HTR-8/SVneo (cell line): ENCODE data around the gene COMT.

Source experiments
- DNase-seq: peaks from one replicate; pipeline ENCODE4 v3.0.0; 2011; ENCODE audit warnings: low spot score, mixed read lengths; ENCODE audit not compliant: insufficient read length
- FAIRE-seq: peaks from 2 replicates; lab custom pipeline; 2011; peaks lifted over from hg19 to GRCh38; lab: Jason Lieb, UNC

The COMT gene

GRCh38 chr22:19966908-19967750 is 25.6 kb downstream of the COMT start:
- DNase-seq (no peak), FAIRE-seq (no peak)

DNA sequence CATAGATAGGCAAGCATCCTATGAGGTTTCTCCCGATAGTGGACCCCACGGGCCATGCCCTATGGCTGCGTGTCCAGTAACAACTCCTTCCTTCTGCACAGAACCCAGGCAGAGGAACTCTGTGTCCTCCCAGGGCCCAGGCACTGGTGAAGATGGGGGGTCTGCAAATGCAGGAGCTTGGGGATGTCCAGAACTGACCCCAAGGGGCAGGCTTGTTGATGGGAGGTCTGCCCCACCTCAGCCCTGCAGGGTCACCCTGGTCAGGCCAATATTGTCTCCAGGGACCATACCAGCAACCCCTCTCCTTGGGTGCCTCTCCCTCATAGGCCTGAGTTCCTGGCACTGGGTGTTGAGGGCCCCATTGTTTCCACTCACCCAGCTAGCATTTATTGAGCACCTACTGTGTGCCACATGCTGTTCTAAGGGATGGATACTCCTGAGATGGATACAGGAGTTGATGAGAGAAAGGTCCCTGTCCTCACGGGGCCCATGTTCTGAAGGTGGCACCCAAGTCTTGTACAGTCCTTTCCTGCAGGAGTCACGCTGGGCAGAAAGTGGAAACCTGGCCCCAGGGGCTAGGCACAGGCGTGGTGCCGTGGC is 26.4 kb downstream of the COMT start:
- no peak for FAIRE-seq
- DNase-seq, result no peak

- DNase-seq (no peak), FAIRE-seq (no peak)
These were observed 26.9 kb downstream of the COMT start for GRCh38 chr22:19968450-19968891.

- FAIRE-seq, result no peak
These were observed 27.8 kb downstream of the COMT start for GRCh38 chr22:19969141-19969928.

DNA sequence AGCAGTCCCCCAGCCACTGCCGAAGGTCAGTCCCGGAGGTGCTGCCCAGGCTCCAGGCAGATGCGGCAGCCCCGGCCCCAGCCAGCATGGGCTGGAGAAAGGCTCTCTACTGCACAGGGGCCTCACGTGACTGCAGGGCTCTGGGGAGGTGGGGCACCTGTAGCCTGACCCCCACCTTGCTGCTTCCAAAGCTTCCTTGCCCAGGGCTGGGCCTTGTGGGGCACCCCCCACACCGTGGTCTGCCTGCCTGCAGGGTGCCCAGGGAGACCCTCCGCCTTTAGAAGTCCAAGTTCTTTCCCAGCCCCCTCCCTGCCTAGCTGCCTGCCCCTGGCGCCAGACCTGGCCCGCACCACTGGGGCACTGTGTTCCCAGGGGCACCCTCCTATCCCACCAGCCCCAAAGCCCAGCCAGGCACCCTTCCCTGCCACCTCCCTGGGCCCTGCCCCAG is 28.5 kb downstream of the COMT start:
- FAIRE-seq (no peak), DNase-seq (no peak)

More at GRCh38 chr22:19969141-19969928, 27.8 kb downstream of the COMT start:
- no peak for DNase-seq

- FAIRE-seq, result no peak
- peak; percentile 72 for DNase-seq
These were observed 29.1 kb downstream of the COMT start for GRCh38 chr22:19970479-19971275.

DNA sequence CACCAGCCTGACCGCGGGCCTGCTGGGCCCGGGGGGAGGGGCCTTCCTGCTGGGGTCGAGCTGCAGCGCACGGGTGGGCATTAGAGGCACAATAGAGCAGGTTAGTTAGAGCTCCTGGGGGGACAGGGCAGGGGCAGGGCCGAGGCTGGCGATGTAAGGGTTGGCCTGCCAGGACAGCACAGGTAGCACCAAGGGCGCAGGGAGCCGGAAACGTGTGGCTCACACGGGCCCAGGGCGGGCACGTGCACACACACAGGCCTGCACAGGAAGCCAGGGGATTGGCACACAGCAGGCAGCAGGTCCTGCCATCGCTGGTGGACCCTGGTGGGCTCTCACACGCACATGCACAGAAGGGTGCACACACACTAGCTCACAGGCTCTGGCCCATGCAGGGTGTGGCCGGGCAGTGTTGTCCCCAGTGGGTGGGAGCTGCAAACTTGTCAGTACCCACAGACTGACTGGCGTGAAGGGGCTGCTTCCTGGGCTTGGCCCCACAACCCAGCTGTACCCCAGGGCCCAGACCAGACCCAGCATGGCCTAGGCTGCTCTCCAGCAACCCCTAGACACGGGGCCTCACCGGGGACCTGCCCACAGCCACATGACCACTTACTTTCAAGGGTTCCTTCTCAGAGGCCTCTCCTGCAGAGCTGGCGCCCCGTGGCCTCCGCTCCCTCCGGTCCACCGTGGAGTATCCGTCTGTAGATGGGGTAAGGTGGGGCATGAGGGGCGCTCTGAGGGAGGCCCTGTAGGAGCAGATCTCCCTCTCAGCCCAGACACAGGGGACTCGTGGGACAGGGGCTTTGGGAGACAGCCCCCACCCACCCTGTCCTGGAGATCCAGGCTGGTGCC is 29.9 kb downstream of the COMT start:
- no peak for FAIRE-seq
- no peak for DNase-seq

DNA sequence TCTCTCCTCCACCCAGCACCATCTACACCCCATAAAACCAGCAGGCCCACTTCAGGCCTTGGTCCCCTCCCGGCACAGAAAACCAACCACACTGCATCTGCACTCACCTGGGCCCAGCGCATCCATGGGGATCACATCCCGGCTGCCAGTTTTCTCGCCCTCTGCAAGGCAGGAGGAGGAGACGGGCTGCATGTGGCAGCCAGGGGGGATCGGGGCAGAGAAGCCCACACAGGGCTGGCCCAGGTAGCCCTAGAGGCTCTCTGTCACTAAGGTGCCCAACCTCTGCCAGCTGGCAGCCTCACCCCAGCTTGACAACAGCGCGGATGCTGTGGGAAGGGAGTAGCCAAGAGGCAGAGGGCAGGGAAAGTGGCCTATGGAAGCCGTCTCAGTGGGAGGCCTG is 30.7 kb downstream of the COMT start:
- FAIRE-seq, result no peak
- no peak for DNase-seq

DNA sequence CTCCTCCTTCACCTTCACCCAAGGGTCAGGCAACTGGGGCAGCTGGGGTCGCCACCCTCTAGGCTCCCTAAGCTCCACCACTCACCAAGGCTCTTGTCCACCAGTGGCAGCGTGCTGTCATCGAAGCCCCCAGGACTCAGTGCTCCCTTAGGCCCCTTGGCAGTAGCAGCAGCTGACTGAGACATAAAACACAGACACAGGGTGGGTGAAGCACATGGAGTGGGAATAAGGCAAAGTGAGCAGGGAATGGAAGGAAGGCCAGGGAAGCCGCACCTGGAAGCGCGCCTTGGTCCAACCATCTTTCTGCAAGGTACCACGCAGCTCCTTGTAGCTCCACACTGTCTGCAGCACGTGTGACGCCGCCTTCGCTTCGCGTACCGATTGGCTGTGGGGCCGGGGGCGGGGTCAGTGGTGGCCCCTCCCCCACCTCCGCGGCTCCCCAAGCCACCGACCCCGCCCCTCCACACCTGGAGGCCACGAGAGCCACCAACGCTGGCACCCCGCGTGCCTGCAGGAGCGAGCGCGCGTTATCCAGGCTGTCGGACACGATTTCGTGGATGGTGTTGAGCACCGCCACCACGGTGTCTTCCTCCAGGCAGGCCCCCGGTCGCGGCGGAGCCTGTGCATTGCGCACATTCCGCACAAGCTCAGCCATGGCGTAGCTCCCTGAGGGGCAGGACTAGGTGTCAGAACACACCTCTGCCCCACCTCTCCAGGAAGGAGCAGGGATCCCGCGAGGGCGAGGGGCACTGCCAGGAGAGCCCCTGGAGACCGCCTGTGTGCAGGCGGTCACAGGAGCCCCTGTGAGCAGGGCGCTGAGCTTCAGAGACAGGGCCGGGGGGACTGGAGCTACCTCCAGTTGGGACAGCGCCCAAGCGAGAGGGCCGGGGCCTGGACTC is 31.3 kb downstream of the COMT start:
- no peak for FAIRE-seq

DNA sequence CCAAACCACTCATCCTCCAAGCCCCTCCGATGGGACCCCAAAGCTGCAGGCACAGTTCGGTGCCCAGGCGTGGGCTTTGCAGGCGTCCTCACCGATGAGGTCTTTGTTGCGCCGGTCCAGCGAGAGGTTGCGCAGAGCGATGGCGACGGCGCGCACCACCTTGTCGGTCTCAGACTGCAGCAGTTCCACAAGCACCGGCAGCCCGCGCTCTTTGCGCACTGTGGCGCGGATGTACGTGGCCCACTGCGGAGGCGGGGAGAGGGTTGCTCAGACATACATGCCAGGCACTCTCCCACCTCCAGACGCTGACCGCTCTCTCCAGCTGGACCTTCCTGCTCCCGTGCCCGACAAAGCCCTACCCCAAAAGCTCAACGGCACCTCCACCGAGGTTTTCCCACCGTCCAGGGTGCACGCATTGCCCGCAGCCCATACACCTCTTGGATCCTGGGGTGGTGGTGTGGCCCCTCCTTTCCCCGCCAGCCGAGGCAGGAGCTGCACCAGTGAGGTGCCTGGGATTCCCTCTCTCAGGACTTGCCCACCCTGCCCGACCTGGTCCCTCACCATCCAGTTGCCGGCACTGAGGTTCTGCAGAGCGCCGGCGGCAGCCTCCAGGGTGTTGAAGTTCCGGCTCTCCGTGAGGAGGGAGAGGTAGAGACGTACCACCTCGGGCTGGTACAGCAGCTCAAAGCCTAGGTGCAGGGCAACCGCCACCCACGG is 32.1 kb downstream of the COMT start:
- FAIRE-seq, result no peak

More for the DNA sequence above, 31.3 kb downstream of the COMT start:
- DNase-seq, result no peak

GRCh38 chr22:19974268-19974861 is 32.8 kb downstream of the COMT start:
- DNase-seq (peak; percentile 35), FAIRE-seq (peak; percentile 33)

More for the DNA sequence above, 32.1 kb downstream of the COMT start:
- DNase-seq, result no peak

DNA sequence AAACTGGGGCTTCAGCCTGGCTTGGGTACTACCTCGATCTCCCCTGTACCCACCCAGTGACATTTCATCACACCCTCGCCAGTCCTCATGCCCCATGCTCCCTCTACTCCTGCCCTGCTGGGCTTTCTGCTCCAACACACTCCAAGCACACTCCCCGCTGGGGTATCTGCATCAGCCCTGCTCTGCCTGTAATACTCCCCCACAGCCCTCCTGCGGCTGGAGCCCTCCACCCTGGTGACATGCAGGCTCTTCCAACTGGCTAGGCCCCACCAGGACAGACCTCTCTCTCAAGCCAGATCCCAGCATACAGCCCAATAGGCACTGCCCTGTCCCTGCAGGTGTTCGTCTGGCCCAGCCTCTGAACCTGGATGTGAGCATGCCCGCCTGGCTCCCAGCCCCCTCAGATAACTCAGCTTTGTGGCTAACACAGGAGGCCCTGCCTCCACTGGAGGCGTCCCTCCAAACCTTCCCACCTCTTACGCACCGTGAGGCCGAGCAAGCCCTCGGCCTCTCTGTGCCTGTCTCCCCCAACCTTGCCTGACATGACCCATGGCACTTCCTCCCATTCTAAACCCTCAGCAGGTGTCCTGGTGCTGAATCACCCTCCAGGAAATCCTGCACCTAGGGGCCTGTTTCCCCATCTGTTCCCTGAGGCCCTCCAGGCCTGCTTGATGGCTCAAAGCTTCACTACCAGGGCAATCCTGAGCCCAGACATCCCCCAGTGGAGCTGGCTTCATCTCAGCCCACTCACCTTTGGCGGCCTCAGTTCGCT is 33.5 kb downstream of the COMT start:
- FAIRE-seq (no peak), DNase-seq (no peak)

DNA sequence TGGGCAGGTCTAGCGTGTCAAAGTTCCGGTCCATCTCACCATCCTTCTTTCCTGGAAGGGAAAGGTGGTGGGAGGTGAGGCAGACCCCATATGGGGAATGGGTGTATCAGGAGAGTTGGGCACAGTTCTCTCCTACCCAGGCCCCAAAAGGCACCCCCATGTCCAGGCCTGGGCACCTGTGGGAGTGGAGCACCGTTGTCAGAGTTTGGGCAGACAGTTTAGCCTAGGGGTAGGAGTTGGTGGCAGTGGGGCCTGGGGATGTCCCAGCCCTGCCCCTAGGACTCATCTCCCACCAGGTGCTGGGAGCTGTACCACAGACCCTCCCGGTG is 34.1 kb downstream of the COMT start:
- DNase-seq (no peak), FAIRE-seq (no peak)

GRCh38 chr22:19976671-19977070 is 35.1 kb downstream of the COMT start:
- DNase-seq (no peak), FAIRE-seq (no peak)

GRCh38 chr22:19977296-19978243 is 36.0 kb downstream of the COMT start:
- no peak for FAIRE-seq
- no peak for DNase-seq
